CD4-positive, alpha-beta memory T cell (primary cell): ENCODE results near the gene CIRBP. TPM values are rescaled to one million over a fixed set of nuclear protein-coding genes. Genes with fewer than 3 reads are reported as not detected.

Experiments
- CTCF ChIA-PET: fragments of 350-600 bp; sonication (Branson Sonifier 250); formaldehyde crosslinking; loops from one replicate; lab custom pipeline; 2021; ENCODE audit warnings: inconsistent platforms; ENCODE audit not compliant: partially characterized antibody; lab: Charles Lee
- POLR2A ChIA-PET: fragments of 350-600 bp; sonication (Branson Sonifier 250); formaldehyde crosslinking; loops from one replicate; lab custom pipeline; 2021; ENCODE audit not compliant: partially characterized antibody; lab: Charles Lee
- DNase-seq, 5 donors: peaks; one replicate each; pipeline versions ENCODE4 v3.0.0 to v3.0.0-alpha.2; 2020 to 2022; ENCODE audit warnings: mixed read lengths in 1 of 5
- H3K27ac ChIP-seq: one replicate; pipeline ENCODE4 v1.7.0; 2013; ENCODE audit warnings: low read depth, low read length
- H3K27me3 ChIP-seq: 2 replicates; pipeline ENCODE4 v1.7.0; 2013; ENCODE audit warnings: mild to moderate bottlenecking, low read length, moderate library complexity; ENCODE audit not compliant: insufficient read depth
- H3K36me3 ChIP-seq: 2 replicates; pipeline ENCODE4 v1.7.0; 2013; ENCODE audit warnings: mild to moderate bottlenecking, low read length, moderate library complexity; ENCODE audit not compliant: insufficient read depth
- H3K4me1 ChIP-seq: 2 replicates; pipeline ENCODE4 v1.7.0; 2013; ENCODE audit warnings: mild to moderate bottlenecking, low read length, moderate library complexity; ENCODE audit not compliant: insufficient read depth
- H3K4me3 ChIP-seq, 2 donors: one replicate each; pipeline ENCODE4 v1.7.0; 2013; ENCODE audit warnings: low read length in 2 of 2, mild to moderate bottlenecking in 1 of 2
- H3K9me3 ChIP-seq, 2 donors: one replicate each; pipeline ENCODE4 v1.7.0; 2013; ENCODE audit warnings: low read length in 2 of 2, control low read depth in 1 of 2; ENCODE audit not compliant: control insufficient read depth in 1 of 2
- H3K27ac Mint-ChIP-seq, 7 donors: one replicate each; pipeline ENCODE4 v1.8.0; 2020 to 2021; ENCODE audit warnings: mixed read lengths in 7 of 7, mild to moderate bottlenecking in 6 of 7, inconsistent platforms in 3 of 7, moderate library complexity in 3 of 7
- H3K27me3 Mint-ChIP-seq, 2 donors: one replicate each; pipeline ENCODE4 v1.8.0; 2020 to 2021; ENCODE audit warnings: mixed read lengths in 2 of 2
- H3K36me3 Mint-ChIP-seq, 2 donors: one replicate each; pipeline ENCODE4 v1.8.0; 2020 to 2021; ENCODE audit warnings: mixed read lengths in 2 of 2, inconsistent platforms in 1 of 2, mild to moderate bottlenecking in 1 of 2
- H3K4me1 Mint-ChIP-seq, 4 donors: one replicate each; pipeline ENCODE4 v1.8.0; 2020 to 2021; ENCODE audit warnings: mixed read lengths in 4 of 4, mild to moderate bottlenecking in 1 of 4
- H3K4me3 Mint-ChIP-seq, 8 donors: one replicate each; pipeline ENCODE4 v1.8.0; 2020 to 2021; ENCODE audit warnings: mixed read lengths in 8 of 8, mild to moderate bottlenecking in 7 of 8, moderate library complexity in 6 of 8, inconsistent platforms in 3 of 8
- H3K9me3 Mint-ChIP-seq, 8 donors: one replicate each; pipeline ENCODE4 v1.8.0; 2020 to 2021; ENCODE audit warnings: mixed read lengths in 8 of 8, mild to moderate bottlenecking in 5 of 8, inconsistent platforms in 3 of 8, moderate library complexity in 1 of 8
- intact Hi-C: fragments of 100-400 bp; cut with micrococcal nuclease; formaldehyde crosslinking; loops from one replicate; pipeline ENCODE4 v1.15.1; 2023
- polyA plus RNA-seq, 2 donors: library from polyadenylated mRNA; unstranded; fragments of 300-500 nt; fragmentation: Illumina TruSeq; gene quantifications; one replicate each; pipeline ENCODE4 v1.2.3, GENCODE V29; 2021
- total RNA-seq, 2 experiments: library from RNA; stranded (reverse); gene quantifications; one replicate each; pipeline ENCODE4 v1.2.3, GENCODE V29; 2021

The CIRBP gene
- total and polyA plus RNA-seq, 4 experiments from 2014 or later = 160 to 638 (median 416) TPM

DNA sequence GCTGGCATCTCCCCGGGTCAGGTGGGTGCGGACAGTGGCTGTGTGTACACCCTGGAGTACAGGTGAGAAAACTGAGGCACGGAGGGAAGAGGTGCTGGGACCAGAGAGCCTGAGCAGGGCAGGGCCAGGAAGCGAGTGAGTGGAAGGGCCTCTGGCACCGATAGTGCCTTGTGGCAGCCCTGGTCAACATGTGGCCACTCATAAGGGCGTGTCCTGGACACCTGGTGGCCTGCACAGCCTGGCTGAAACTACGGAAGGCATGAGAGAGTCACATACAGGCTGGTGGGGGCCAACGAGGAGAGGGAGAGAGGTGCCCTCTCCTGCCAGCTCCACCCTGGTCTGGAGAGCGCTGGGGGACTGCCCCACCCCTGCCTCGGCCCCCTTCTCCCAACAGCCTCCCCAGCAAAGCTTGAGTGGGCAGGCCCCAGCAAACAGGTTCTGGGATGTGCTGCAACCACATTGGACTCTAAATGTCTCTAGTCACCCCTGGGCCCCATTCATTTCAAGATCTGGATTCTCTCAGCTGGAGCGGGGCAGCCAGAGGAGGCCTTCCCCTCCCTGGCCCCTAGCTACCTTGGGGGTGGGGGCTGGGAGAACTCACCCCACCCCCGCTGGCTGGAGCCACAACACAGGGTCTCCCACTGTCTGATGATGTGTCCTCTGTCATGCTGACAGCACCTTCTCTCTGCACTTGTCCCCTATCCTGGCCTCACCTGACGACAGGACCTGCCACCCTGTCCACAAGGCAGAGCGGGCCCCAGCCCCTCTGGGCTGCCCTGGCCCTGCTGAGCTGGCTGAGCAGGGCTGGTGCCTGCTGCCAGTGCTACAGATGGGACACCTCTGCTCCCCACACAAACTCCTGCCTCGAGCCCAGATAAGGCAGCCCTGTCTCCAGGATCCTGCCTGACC lies 37.1 kb upstream of the CIRBP start:
- intact Hi-C loops = no loop called here
- Mint-ChIP-seq H3K27me3 (no peaks in the 10 kb centered on the region), H3K4me1 (peaks cover 0 to 4% (median 0%) of the 10 kb centered on the region in 4 donors), H3K9me3 (peaks cover 0 to 1% (median 0%) of the 10 kb centered on the region in 8 donors), H3K27ac (peak overlapping the region in 4 of 7 donors; percentile 13 to 44 (median 32)), H3K4me3 (no peak overlapping the region), H3K36me3 (no peaks in the 10 kb centered on the region)
- Histone ChIP-seq H3K27ac (no peak overlapping the region), H3K36me3 (no peaks in the 10 kb centered on the region), H3K4me1 (no peaks in the 10 kb centered on the region), H3K9me3 (no peaks in the 10 kb centered on the region), H3K4me3 (no peak overlapping the region), H3K27me3 (no peaks in the 10 kb centered on the region)
- POLR2A ChIA-PET = interaction anchor here (1.0 kb wide), 1 partner anchor 18 kb away, joined by 3 read pairs; no protein-coding TSS in a partner anchor
- CTCF ChIA-PET = no interaction called here
- no peak for DNase-seq

DNA sequence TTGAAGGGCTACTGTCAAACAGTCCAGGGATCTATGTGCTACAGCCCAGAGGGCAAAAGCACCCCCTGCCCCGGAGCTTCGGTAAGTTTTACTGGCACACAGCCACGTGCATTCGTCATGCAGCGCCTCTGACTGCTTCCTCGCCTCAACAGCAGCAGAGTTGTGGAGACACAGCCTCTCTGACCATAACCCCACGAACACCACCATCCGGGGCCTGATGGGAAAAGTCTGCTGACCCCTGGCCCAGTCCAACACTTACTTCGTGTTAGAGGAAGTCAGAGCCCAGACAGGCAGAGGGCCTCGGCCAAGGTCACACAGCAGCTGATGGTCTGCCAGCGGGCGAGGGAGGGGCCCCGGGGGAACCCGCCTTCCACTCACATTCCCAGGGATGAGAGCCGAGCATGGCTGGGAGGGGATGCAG lies 36.5 kb upstream of the CIRBP start:
- no peak for DNase-seq
- H3K27ac Mint-ChIP-seq = peak overlapping the region in 3 of 7 donors; percentile 13 to 44 (median 23)
- intact Hi-C loops = no loop called here
- no peaks in the 10 kb centered on the region for H3K27me3 Mint-ChIP-seq
- ChIA-PET CTCF (no interaction called here), POLR2A (interaction anchor here (0.6 to 1.2 kb wide), 3 partner anchors 19 to 129 kb away, joined by 3 read pairs; no protein-coding TSS in a partner anchor)
- no peak overlapping the region for H3K4me3 Mint-ChIP-seq
- Histone ChIP-seq H3K9me3 (no peaks in the 10 kb centered on the region), H3K36me3 (no peaks in the 10 kb centered on the region), H3K4me3 (no peak overlapping the region), H3K27me3 (no peaks in the 10 kb centered on the region), H3K4me1 (no peaks in the 10 kb centered on the region), H3K27ac (no peak overlapping the region)
- peaks cover 0 to 1% (median 0%) of the 10 kb centered on the region in 8 donors for H3K9me3 Mint-ChIP-seq
- no peaks in the 10 kb centered on the region for H3K36me3 Mint-ChIP-seq
- H3K4me1 Mint-ChIP-seq = peaks cover 0 to 4% (median 0%) of the 10 kb centered on the region in 4 donors

- no peak overlapping the region for H3K4me3 ChIP-seq
- intact Hi-C loops = no loop called here
- peaks cover 2% of the 10 kb centered on the region for H3K4me1 ChIP-seq
- ChIA-PET POLR2A (interaction anchor here (0.6 to 1.2 kb wide), 2 partner anchors 108 to 129 kb away, joined by 3 read pairs; no protein-coding TSS in a partner anchor), CTCF (no interaction called here)
- no peak overlapping the region for H3K27ac ChIP-seq
- Mint-ChIP-seq H3K4me1 (peaks cover 0 to 5% (median under 1%) of the 10 kb centered on the region in 4 donors), H3K4me3 (no peak overlapping the region), H3K36me3 (no peaks in the 10 kb centered on the region), H3K9me3 (peaks cover 0 to 1% (median 0%) of the 10 kb centered on the region in 8 donors), H3K27me3 (no peaks in the 10 kb centered on the region), H3K27ac (no peak overlapping the region)
- no peaks in the 10 kb centered on the region for H3K9me3 ChIP-seq
- H3K27me3 ChIP-seq = no peaks in the 10 kb centered on the region
- DNase-seq = no peak
- H3K36me3 ChIP-seq = no peaks in the 10 kb centered on the region
These were observed 35.9 kb upstream of the CIRBP start for GRCh38 chr19:1233115-1233667.

- Mint-ChIP-seq H3K27me3 (peaks cover 6 to 7% of the 10 kb centered on the region in 2 donors), H3K27ac (no peak overlapping the region), H3K4me1 (peaks cover 6 to 16% (median 9%) of the 10 kb centered on the region in 4 donors), H3K36me3 (no peaks in the 10 kb centered on the region), H3K4me3 (no peak overlapping the region), H3K9me3 (peaks cover 0 to 3% (median 0%) of the 10 kb centered on the region in 8 donors)
- Histone ChIP-seq H3K27me3 (no peaks in the 10 kb centered on the region), H3K27ac (no peak overlapping the region), H3K4me1 (peaks cover 7% of the 10 kb centered on the region), H3K36me3 (no peaks in the 10 kb centered on the region), H3K9me3 (no peaks in the 10 kb centered on the region), H3K4me3 (no peak overlapping the region)
- intact Hi-C loops = no loop called here
- no peak for DNase-seq
- ChIA-PET POLR2A (no interaction called here), CTCF (no interaction called here)
These were observed 34.8 kb upstream of the CIRBP start for GRCh38 chr19:1234051-1234954.

DNA sequence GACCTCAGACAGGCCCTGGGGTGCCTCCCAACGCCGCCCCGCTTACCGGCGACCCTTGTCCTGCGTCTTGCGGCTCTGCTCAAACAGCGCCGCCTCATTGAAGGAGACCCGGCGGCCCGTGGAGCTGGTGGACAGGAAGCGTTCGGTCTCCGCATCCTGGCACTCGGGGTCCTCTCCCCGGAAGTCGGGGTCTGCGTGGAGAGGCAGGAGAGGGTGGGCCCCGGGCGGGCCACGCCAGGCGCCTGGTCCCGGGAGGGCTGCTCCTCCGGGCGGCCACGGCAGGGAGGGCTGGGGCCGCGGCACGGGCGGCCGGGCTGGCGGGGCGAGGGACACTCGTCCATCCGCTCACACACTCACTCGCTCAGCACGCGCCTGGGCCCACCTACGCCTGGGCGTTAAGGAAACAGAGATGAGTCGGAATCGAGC lies 34.2 kb upstream of the CIRBP start:
- no peak overlapping the region for H3K4me3 ChIP-seq
- peaks cover 12% of the 10 kb centered on the region for H3K4me1 ChIP-seq
- no peak overlapping the region for H3K4me3 Mint-ChIP-seq
- no peaks in the 10 kb centered on the region for H3K27me3 ChIP-seq
- ChIA-PET CTCF (no interaction called here), POLR2A (no interaction called here)
- no peaks in the 10 kb centered on the region for H3K9me3 ChIP-seq
- no peak overlapping the region for H3K27ac ChIP-seq
- peaks cover 0 to 3% (median 0%) of the 10 kb centered on the region in 8 donors for H3K9me3 Mint-ChIP-seq
- DNase-seq = no peak
- no peak overlapping the region for H3K27ac Mint-ChIP-seq
- H3K4me1 Mint-ChIP-seq = peaks cover 6 to 19% (median 11%) of the 10 kb centered on the region in 4 donors
- no peaks in the 10 kb centered on the region for H3K36me3 Mint-ChIP-seq
- H3K27me3 Mint-ChIP-seq = peaks cover 6 to 7% of the 10 kb centered on the region in 2 donors
- intact Hi-C loops = no loop called here
- H3K36me3 ChIP-seq = no peaks in the 10 kb centered on the region

GRCh38 chr19:1235625-1236538 lies 33.2 kb upstream of the CIRBP start:
- ChIA-PET POLR2A (interaction anchor here (1.2 kb wide), 1 partner anchor 33 kb away, joined by 5 read pairs; the partner anchor contains the start of gene CIRBP), CTCF (interaction anchor here (0.6 kb wide), 1 partner anchor 41 kb away, joined by 3 read pairs; no protein-coding TSS in a partner anchor)
- intact Hi-C loops = no loop called here
- Histone ChIP-seq H3K27ac (no peak overlapping the region), H3K4me1 (peaks cover 17% of the 10 kb centered on the region), H3K9me3 (no peaks in the 10 kb centered on the region), H3K27me3 (no peaks in the 10 kb centered on the region), H3K36me3 (no peaks in the 10 kb centered on the region), H3K4me3 (no peak overlapping the region)
- Mint-ChIP-seq H3K27me3 (peaks cover 6 to 7% of the 10 kb centered on the region in 2 donors), H3K4me3 (no peak overlapping the region), H3K27ac (no peak overlapping the region), H3K36me3 (no peaks in the 10 kb centered on the region), H3K4me1 (peaks cover 6 to 21% (median 14%) of the 10 kb centered on the region in 4 donors), H3K9me3 (peaks cover 0 to 3% (median 0%) of the 10 kb centered on the region in 8 donors)
- DNase-seq = no peak
